T1000 (cell line): ENCODE results near the gene CDH4.

Experiments used
- DNase-seq: peaks from one replicate; lab custom pipeline; 2025; ENCODE audit warnings: mixed read lengths; lab: John Stamatoyannopoulos, UW

The CDH4 gene

DNA sequence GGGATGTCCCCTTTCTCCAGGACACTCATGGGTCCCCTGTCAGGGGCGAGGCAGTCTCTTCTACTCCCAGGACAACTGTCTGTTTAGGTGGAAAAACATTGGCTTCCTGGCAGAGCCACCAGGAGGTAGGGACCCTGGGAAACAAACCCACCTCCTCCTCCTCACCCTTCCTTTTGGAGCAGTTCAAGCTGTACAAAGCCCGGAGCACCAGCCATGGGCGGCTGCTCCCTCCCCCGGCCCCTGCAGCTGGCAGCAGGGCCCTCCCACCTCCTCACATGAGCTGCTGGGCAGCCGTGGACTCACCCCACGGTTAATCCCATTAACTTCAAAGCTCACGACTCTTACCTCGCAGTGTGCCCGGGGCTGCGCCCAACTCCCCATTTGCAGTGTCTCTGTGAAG lies 48.6 kb downstream of the CDH4 start:
- no peak for DNase-seq

GRCh38 chr20:61301711-61302525 lies 49.9 kb downstream of the CDH4 start:
- DNase-seq, result no peak

DNA sequence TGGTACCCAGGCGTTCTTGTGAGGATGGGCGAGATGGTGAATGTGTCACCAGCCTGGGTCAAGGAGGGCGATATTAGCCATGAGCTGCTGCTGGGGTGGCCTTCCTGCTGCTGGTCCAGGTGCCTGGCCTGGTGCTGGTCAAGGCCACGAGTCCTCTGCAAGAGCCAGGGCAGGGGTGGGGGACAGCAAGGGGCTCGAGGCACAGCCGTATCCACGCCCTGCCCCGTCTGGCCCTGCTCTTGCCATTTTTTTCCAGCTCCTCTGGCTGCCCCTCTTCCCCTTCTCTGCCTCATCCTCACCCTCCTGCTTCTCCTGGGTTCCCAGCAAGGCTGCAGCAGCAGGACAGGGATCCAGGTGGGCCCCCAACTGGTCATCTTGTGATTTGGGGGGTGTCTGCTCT lies 51.2 kb downstream of the CDH4 start:
- no peak for DNase-seq

DNA sequence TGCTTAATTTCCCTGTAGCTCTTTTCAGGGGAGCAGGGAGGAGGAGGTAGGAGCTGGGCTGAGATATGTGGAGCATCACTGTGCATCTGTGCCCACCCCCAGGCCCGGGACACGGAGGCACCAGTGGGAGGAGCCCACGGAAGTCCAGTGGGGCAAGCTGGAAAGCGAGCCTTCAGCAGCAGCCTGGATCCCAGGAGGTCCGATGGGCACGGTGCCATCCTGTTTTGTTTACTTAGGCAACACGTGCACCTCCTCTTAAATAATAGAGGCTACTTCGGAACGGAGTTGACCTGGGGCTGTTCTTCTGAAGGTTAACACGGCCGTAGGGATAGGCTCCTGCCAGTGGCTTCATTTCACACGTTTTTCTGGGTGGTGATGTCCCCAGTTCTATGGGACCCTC lies 51.6 kb downstream of the CDH4 start:
- no peak for DNase-seq

GRCh38 chr20:61304750-61305149 lies 52.7 kb downstream of the CDH4 start:
- DNase-seq, result no peak

GRCh38 chr20:61306937-61307475 lies 54.9 kb downstream of the CDH4 start:
- no peak for DNase-seq

DNA sequence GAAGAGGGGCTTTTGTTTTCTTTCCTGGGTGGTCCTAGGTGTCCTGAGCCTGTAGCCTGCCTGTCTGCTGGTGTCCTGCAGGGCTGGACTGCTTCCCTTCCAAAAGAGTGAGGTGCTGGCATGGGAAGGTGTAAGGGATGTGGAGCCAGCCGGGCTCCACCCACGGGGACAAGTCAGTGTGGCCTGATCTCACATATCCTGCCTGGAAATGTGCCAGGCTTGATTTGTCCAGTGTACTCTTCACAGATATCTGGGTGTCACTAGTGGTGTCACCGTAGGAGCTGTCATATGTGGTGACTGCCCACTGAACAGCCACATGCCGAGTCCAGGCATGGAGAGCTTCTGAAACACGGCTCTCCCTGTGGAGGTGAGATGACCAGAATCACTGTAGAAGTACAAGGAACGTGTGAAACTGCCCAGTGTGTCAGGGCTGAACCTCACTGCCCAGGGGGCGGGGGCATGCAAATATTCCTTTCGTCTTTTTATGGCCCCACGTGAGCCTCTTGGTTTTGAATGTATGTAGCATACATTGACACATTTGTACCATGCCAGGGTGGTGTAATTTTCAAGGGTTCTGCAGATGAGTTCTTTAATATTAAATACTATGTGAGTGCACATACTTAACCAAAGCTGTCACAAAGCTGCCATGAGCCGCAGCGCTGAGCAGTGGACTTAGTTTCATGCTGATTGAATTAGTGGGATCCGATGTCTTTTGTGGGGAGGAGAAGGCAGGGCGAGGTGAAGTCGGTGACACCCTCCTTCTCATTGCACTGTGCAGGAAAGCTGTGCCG lies 55.8 kb downstream of the CDH4 start:
- no peak for DNase-seq

DNA sequence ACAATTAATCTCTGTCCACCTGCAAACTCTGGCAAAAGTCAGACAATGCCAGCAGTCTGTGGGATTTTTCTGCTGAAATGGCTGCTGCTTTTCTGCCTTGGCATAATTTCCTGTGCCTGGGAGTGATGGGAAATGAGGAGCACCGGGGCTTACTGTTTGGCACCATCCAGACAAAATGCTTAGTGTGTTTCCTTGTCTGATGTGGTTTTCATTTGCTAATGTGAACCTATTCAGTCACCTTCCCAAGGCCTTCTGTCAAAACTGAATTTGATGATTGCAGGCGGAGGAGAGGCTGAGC lies 56.4 kb downstream of the CDH4 start:
- DNase-seq, result no peak

GRCh38 chr20:61310954-61311353 lies 58.9 kb downstream of the CDH4 start:
- no peak for DNase-seq

- no peak for DNase-seq
Observed at GRCh38 chr20:61311656-61312387, 59.8 kb downstream of the CDH4 start.

DNA sequence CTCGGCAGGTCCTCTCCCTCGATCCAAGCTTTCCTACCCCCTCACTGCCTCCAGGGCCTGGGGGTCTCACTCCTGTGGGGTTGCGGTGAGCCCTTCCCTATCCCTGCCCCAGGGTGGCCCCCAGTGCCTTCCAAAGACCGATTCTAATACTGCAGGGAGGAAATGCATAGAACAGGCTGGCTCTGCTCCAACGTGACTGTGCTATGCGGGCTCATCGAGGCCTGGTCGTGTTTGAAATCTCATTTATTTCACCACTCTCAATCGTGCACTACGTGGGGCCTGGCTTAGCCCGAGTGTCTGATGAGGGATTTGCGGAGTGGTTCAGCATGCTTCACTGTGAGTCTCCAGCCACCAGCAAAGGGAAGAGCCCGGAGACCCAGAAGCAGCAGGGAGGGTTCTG lies 60.9 kb downstream of the CDH4 start:
- DNase-seq, result no peak

DNA sequence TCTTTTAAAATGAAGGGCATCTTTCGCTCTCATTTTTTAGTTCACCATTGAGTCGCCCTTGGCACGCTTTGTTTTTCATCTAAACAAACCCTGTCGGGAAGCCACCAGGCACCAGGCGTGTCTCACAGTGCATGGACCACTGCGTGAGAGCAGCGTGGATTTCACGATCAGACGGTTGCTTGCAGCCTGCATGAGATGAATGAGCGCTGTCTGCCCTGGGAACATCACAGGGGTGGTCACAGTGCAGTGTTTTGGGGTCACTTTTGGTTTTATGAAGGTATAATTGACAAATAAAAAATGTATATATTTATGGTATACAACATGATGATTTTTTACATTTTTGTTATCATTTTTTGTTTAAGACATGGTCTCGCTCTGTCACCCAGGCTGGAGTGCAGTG lies 61.3 kb downstream of the CDH4 start:
- no peak for DNase-seq

- no peak for DNase-seq
Observed at GRCh38 chr20:61314326-61315010, 62.4 kb downstream of the CDH4 start.

GRCh38 chr20:61315319-61315718 lies 63.3 kb downstream of the CDH4 start:
- DNase-seq, result no peak

DNA sequence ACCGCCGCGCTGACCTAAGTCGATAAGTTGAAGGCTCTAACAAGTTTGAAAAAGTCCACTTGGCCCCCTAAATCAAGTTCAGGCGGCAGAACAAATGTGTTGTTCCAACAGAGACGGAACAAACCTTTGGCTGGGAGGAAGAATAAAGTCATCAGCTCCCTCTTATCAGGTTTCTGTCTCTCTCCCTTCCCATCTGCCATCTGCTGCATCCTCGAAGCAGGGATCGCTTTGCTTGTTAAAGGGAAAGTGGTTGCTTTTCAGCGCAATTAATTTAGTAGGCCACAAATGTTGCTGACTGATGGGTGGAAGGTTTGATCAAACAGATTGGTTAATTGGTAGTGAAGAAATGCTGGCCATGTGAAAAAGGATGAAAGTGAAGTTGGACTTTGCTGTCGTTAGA lies 64.3 kb downstream of the CDH4 start:
- no peak for DNase-seq

DNA sequence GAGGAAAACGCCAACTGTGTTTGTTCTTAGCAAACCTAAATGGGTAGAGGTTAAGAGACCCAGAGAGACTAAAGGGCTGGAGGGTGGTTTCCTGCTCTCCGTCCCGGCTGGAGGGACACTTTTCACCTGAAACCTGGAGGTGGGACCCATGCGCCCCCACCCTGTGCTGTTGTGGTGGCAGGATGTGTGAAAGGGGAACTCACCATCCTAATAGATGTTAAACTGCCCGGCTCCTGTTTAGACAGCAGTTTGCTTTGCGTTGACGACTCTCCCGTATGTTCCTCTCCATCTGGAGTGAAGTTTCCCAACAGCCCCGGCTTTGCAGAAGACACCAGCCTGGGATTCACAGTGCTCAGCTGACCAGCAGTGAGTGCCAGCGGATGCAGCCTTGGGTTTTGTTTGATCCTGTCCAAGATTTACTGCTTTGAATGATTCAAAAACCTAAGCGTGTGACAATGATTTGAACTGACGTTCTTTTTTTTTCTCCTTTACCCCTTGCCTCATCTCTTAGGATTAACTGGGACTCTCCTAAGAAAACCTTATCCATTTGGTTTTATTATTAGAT lies 66.0 kb downstream of the CDH4 start:
- DNase-seq, result no peak

GRCh38 chr20:61320691-61321425 lies 68.8 kb downstream of the CDH4 start:
- DNase-seq, result no peak

DNA sequence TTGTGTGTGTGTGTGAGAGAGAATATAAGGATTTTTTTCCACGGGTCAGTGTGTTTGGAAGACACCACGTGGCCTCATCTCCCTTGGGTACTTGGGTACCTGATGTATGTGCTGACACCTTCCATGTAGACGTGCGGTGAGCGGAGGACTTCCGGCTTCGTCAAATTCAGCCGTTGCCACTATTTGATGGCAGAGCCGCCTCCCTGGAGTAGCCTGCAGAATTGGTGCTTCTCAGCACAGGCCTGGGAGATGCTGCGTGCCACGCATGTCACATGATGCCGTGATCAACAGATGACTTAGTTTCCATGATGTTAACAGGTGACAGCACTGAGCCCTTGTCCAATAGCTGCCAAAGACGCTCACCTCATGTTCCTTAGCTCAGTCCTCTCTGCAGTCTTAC lies 69.4 kb downstream of the CDH4 start:
- no peak for DNase-seq

GRCh38 chr20:61322151-61322865 lies 70.2 kb downstream of the CDH4 start:
- DNase-seq, result no peak

GRCh38 chr20:61324906-61325305 lies 72.8 kb downstream of the CDH4 start:
- DNase-seq, result no peak
